Measurements from ENCODE around the gene RAD23A. TPM values are rescaled to one million over a fixed set of nuclear protein-coding genes. Genes with fewer than 3 reads are reported as not detected.
A peak's percentile ranks its signal among the peaks of the same experiment; 100 is the strongest.

RAD23A gene
- total and polyA plus RNA-seq, 2 donors (not counting 1 experiment from before 2014, with no cell fraction given), result 46.2 to 72.2 TPM

DNA sequence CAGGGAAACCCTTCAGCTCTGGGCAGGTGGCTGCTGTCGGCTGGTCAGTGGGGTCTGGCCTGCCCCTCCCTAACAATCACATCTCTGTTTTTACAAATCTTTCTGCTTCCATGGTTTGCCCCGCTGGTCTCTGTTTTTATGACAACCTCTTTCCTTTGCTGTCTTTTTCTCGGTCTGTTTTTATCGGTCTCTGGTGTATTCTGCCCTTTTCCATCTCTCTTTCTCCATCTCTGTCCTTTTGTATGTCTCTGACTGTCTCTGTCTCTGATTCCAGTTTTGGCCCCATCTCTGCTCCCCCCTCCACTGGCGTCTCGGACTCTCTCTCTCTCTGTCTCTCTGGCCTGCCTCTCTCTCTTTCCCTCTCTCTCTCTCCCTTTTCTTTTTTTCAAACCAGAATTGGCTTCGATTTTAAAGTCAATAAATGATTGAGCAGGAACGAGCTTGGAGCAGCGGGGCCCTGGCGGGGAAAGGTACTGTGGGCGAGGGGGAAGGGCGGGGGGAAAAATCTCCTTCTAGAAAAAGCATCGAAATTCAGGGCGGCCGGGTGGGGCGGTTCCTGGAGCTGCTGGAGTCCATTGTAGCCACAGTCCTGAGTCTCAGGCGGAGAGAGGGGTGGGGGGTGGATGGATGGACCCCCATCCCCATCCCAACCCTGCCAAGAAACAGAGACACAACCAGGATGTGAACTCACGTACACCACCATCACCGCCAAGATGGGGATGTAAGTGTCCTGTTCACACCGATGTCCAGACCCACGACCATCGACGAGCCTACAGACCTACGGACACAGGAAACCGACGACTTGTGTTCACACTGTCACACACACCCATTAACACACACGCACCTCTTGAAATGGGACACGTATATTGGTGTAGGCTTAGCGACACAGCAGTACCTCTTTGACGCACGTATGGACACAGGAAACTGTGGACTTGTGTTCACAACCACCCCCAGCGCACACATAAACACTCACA, 52.6 kb downstream of the RAD23A start:
- Histone ChIP-seq H3K36me3 (ENCODE audit: control insufficient read depth, insufficient read depth, low read length) (peaks cover 11% of the 10 kb centered on the region), H4K20me1 (ENCODE audit: control insufficient read depth, extremely low read depth, insufficient read depth, low read length) (no peaks in the 10 kb centered on the region), H2AFZ (ENCODE audit: low read length) (no peak overlapping the region), H3K9ac (ENCODE audit: insufficient read depth, low read length) (no peak overlapping the region), H3K4me3 (replicated peaks in 1 of 4; ENCODE audit: control extremely low read depth in 1 of 4, insufficient read depth in 1 of 4, low read depth in 3 of 4, low read length in 4 of 4) (peak overlapping the region in 3 of 4 experiments; percentile 53 to 95 (median 88)), H3K4me2 (ENCODE audit: extremely low read depth, insufficient read depth, low read length) (peak overlapping the region; percentile 97), H3K27me3 (ENCODE audit: control insufficient read depth, insufficient read depth, low read length) (no peaks in the 10 kb centered on the region), H3K79me2 (ENCODE audit: control insufficient read depth, insufficient read depth, low read length) (peaks cover 74% of the 10 kb centered on the region), H3K9me3 (ENCODE audit: control insufficient read depth, insufficient read depth, low read depth, low read length) (no peaks in the 10 kb centered on the region), H3K27ac (ENCODE audit: insufficient read depth, low read length) (peak overlapping the region; percentile 90), H3K4me1 (ENCODE audit: control insufficient read depth, extremely low read depth, insufficient read depth, low read length) (peaks cover 17% of the 10 kb centered on the region)
- DNase-seq (ENCODE audit: low read depth in 2 of 2), result no peak
- no peak for TF ChIP-seq EZH2 (IDR thresholded peaks at IDR 0.05; ENCODE audit: low read length, missing control alignments)
- TF ChIP-seq, protein P1, sequence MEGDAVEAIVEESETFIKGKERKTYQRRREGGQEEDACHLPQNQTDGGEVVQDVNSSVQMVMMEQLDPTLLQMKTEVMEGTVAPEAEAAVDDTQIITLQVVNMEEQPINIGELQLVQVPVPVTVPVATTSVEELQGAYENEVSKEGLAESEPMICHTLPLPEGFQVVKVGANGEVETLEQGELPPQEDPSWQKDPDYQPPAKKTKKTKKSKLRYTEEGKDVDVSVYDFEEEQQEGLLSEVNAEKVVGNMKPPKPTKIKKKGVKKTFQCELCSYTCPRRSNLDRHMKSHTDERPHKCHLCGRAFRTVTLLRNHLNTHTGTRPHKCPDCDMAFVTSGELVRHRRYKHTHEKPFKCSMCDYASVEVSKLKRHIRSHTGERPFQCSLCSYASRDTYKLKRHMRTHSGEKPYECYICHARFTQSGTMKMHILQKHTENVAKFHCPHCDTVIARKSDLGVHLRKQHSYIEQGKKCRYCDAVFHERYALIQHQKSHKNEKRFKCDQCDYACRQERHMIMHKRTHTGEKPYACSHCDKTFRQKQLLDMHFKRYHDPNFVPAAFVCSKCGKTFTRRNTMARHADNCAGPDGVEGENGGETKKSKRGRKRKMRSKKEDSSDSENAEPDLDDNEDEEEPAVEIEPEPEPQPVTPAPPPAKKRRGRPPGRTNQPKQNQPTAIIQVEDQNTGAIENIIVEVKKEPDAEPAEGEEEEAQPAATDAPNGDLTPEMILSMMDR (conservative IDR thresholded peaks at IDR 0.05 in 1 of 2, IDR thresholded peaks at IDR 0.05 in 1 of 2; ENCODE audit: low read depth in 1 of 2, low read length in 2 of 2), result no peak

DNA sequence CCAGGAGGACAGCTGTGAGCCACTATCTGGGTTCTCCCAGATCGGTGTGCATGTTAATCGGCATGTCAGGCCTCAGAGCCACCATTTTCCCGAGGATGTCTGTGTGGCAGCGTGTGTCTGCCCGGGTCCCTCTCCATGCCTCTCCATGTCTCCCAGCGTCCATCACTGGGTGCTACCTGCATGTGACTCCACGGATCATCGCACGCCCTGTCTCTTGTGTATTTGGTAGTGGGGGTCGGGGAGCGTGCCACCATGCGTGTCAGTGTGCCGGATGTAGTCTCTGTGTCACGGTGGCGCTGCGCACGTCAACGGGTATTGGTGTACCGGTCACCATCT, 55.5 kb downstream of the RAD23A start:
- Histone ChIP-seq H3K9me3 (ENCODE audit: control insufficient read depth, insufficient read depth, low read depth, low read length) (no peaks in the 10 kb centered on the region), H3K4me2 (ENCODE audit: extremely low read depth, insufficient read depth, low read length) (peak overlapping the region; percentile 87), H3K9ac (ENCODE audit: insufficient read depth, low read length) (peak overlapping the region; percentile 59), H3K27me3 (ENCODE audit: control insufficient read depth, insufficient read depth, low read length) (no peaks in the 10 kb centered on the region), H3K36me3 (ENCODE audit: control insufficient read depth, insufficient read depth, low read length) (peaks cover 11% of the 10 kb centered on the region), H2AFZ (ENCODE audit: low read length) (no peak overlapping the region), H3K79me2 (ENCODE audit: control insufficient read depth, insufficient read depth, low read length) (peaks cover 95% of the 10 kb centered on the region), H3K4me1 (ENCODE audit: control insufficient read depth, extremely low read depth, insufficient read depth, low read length) (peaks cover 18% of the 10 kb centered on the region), H3K4me3 (replicated peaks in 1 of 4; ENCODE audit: control extremely low read depth in 1 of 4, insufficient read depth in 1 of 4, low read depth in 3 of 4, low read length in 4 of 4) (peak overlapping the region in 2 of 4 experiments; percentile 19 to 49), H4K20me1 (ENCODE audit: control insufficient read depth, extremely low read depth, insufficient read depth, low read length) (no peaks in the 10 kb centered on the region), H3K27ac (ENCODE audit: insufficient read depth, low read length) (peak overlapping the region; percentile 82)
- TF ChIP-seq, protein P1 (conservative IDR thresholded peaks at IDR 0.05 in 1 of 2, IDR thresholded peaks at IDR 0.05 in 1 of 2; ENCODE audit: low read depth in 1 of 2, low read length in 2 of 2), result no peak
- TF ChIP-seq EZH2 (IDR thresholded peaks at IDR 0.05; ENCODE audit: low read length, missing control alignments), result no peak
- no peak for DNase-seq (ENCODE audit: low read depth in 2 of 2)

DNA sequence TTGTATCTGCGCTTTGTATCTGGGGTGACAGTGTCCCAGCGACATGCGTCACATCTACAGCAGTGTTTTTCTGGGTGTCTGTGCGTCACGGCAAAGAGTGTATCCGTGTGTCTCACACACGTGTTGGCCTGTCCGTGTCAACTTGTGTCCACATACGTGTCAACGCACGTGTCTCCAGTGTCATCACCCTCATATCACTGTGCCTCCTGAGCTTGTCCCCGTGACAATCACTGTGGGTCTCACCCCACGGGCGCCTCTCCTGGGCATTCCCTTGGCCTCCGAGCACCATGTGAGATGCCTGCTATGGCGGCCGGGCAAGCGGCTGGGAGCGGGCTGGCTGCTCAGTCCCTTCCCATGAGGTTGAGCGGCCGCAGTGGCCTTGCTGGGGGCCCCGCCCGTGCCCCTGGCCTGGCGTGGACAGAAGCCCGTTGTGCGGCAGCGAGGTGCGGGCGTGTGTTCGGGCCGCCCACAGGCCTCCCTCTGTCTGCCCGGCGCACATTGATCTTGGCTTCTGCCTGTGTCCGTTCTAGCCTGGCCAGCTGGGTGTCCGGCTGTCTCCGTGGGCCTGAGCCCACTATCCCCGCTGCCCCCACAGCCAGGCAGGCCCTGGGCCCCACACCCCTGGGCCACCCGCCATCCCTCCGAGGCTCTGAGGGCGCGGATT, 56.0 kb downstream of the RAD23A start:
- Histone ChIP-seq H2AFZ (ENCODE audit: low read length) (no peak overlapping the region), H3K27ac (ENCODE audit: insufficient read depth, low read length) (peak overlapping the region; percentile 82), H3K4me3 (replicated peaks in 1 of 4; ENCODE audit: control extremely low read depth in 1 of 4, insufficient read depth in 1 of 4, low read depth in 3 of 4, low read length in 4 of 4) (peak overlapping the region; percentile 16 to 49 (median 27)), H3K9ac (ENCODE audit: insufficient read depth, low read length) (peak overlapping the region; percentile 59), H3K36me3 (ENCODE audit: control insufficient read depth, insufficient read depth, low read length) (peaks cover 11% of the 10 kb centered on the region), H3K27me3 (ENCODE audit: control insufficient read depth, insufficient read depth, low read length) (no peaks in the 10 kb centered on the region), H3K4me2 (ENCODE audit: extremely low read depth, insufficient read depth, low read length) (peak overlapping the region; percentile 87), H3K9me3 (ENCODE audit: control insufficient read depth, insufficient read depth, low read depth, low read length) (no peaks in the 10 kb centered on the region), H3K4me1 (ENCODE audit: control insufficient read depth, extremely low read depth, insufficient read depth, low read length) (peaks cover 23% of the 10 kb centered on the region), H4K20me1 (ENCODE audit: control insufficient read depth, extremely low read depth, insufficient read depth, low read length) (no peaks in the 10 kb centered on the region), H3K79me2 (ENCODE audit: control insufficient read depth, insufficient read depth, low read length) (peaks cover 96% of the 10 kb centered on the region)
- DNase-seq (ENCODE audit: low read depth in 2 of 2), result peak in 1 of 2 donors; percentile 66
- no peak for TF ChIP-seq EZH2 (IDR thresholded peaks at IDR 0.05; ENCODE audit: low read length, missing control alignments)
- TF ChIP-seq, protein P1 (conservative IDR thresholded peaks at IDR 0.05 in 1 of 2, IDR thresholded peaks at IDR 0.05 in 1 of 2; ENCODE audit: low read depth in 1 of 2, low read length in 2 of 2), result no peak
